NB4 (cell line): ENCODE measurements around the gene CYP2D6.

Experiments
- POLR2A ChIP-seq: IDR thresholded peaks from 2 replicates; pipeline ENCODE4 v1.6.1; 2011; ENCODE audit warnings: mild to moderate bottlenecking; ENCODE audit not compliant: insufficient read length; ENCODE audit errors: extremely low read depth
- TF ChIP-seq, protein P1 (sequence below): IDR thresholded peaks from one replicate; pipeline ENCODE4 v1.5.1; 2012; ENCODE audit warnings: low read depth, low read length

- no peak for TF ChIP-seq POLR2A
- TF ChIP-seq, protein P1, sequence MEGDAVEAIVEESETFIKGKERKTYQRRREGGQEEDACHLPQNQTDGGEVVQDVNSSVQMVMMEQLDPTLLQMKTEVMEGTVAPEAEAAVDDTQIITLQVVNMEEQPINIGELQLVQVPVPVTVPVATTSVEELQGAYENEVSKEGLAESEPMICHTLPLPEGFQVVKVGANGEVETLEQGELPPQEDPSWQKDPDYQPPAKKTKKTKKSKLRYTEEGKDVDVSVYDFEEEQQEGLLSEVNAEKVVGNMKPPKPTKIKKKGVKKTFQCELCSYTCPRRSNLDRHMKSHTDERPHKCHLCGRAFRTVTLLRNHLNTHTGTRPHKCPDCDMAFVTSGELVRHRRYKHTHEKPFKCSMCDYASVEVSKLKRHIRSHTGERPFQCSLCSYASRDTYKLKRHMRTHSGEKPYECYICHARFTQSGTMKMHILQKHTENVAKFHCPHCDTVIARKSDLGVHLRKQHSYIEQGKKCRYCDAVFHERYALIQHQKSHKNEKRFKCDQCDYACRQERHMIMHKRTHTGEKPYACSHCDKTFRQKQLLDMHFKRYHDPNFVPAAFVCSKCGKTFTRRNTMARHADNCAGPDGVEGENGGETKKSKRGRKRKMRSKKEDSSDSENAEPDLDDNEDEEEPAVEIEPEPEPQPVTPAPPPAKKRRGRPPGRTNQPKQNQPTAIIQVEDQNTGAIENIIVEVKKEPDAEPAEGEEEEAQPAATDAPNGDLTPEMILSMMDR = no peak
Measured at GRCh38 chr22:42084874-42085273, 45.7 kb downstream of the CYP2D6 start.
